LoVo (cell line): Measurements from ENCODE around the gene LYPD6.

Experiments used
- DNase-seq: peaks from one replicate; pipeline ENCODE4 v3.0.0-alpha.2; 2016; ENCODE audit warnings: low spot score

Gene LYPD6

DNA sequence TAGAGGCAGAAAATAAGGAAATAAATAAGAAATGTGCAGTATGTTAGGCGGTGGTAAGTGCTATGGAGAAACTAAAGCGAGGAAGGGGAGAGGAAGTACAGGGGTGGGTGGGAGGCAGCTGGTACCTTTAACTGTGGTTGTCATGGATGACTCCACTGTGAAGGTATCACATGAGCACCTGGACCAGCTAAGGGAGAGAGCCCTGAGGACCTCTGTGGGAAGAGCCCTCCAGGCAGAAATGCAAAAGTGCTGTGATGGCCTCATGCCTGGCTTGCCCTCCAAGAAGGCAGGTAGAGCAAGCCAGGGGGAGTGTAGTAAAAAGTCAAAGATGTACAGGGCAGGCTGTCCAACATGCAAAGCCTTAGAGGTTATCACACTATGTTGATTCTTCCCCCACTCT, 17.9 kb downstream of the LYPD6 start:
- no peak for DNase-seq

DNA sequence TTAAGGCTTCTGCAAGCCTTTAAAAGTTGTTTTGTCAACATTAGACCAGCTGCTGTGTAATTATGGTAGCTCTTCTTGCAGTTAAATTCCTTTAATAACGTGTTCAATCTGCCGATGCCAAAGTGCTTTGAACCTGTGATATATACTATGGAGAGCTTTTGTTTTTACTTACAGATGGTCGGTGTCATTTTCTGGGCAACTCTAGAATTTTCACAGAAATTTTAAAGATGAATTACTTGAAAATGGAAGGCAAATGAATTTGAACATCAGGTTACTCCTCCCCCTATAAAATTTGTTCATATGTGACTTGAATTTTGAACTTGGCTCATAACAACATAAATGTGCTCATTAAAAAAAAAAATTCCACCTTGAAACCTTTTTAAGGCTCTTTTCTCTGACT, 23.0 kb downstream of the LYPD6 start:
- no peak for DNase-seq

DNA sequence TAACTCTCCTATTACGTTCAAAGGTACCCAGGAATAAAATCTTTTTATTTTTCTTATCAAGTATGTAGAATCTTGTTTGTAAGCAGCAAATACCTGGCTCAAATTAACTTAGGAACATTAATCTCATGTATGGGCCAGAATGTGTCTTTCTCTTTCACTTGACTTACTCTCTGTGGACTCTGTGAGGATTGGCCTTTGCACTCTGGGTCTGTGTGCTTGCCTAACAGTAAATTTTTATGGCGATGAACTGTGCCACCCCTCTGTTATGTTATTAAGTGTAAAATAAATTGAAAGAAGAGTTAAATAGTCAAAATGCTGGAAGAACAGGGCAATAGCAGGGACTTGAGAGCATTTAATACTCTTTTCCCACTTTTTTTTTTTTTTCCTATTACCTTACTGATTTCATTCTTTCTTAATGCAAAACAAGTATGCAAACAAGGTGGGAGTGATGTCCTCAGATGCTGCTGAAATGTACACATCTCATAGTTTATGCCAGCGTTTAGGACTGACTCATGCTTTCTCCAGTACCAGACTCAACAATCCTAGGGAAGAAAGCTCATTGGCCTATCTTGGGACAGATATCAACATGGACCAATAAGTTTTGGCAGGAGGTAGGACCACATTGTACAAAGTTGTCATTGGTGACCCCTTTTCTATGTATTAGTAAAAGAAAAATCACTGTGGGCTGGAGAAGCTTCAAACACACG, 25.5 kb downstream of the LYPD6 start:
- DNase-seq, result no peak

DNA sequence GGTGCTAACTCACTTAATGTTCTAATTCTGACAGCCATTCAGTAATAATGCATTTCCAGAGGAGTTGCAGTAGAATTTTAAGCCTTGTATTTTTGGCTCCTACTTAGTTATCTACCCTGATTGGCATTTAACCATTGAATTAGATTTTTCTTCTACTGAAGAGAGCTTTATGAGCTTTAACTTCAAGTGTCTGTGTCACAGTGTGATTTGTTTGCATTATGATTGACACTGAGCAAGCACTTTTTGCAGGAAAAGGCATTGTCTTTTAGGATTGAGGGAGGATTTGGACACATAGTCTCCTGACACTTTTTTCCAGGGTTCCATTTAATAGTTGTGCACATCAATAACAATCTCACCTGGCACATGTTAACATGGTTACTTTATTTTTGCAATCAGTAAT, 26.7 kb downstream of the LYPD6 start:
- DNase-seq, result no peak

DNA sequence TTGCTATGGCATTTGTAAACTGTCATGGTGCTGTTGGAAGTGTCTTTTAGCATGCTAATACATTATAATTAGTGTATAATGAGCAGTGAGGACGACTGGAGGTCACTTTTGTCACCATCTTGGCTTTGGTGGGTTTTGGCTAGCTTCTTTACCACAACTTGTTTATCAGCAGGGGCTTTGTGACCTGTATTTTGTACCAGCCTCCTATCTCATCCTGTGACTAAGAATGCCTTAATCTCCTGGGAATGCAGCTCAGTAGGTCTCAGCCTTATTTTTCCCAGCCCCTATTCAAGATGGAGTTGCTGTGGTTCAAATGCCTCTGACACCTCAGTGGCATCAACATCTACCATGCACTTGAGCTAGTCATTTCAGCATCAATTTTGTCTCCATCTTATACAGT, 29.7 kb downstream of the LYPD6 start:
- DNase-seq, result no peak

DNA sequence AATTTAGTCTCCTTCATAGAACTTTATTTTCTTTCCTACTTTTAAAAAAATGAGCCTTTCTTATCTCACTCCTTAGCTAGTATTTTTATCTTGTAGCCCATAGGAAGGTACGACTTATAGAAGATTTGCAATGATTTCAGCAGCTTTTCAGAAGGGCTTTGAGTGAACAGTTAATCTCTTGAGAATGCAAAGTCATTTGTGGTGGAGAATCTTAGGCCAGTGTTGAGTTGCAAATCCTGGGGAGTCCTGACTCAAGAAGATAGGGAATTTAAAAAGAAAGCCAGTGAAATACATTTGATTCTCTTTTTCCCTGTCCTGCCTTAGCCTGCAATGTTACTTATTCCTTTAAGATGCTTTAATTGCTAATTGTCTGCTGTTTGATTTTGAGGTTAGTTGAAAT, 33.6 kb downstream of the LYPD6 start:
- DNase-seq, result no peak

DNA sequence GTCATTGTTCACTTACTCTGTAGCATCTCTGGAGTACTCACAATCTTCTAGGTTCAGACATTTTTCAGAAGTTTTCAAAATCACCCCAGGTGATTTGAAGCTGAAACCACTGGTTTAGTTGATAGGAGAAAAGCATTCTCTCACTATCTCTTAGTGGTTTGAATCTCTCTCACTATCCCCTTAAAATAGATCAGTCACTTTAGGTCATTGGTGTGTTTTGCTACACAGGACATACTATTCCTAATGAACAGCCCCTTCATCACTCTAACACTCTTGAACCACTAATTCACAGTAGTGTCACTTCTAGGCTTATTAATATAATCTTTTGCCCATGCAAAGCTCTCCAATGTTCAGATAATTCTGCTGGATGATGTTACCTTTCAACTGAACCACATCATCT, 34.5 kb downstream of the LYPD6 start:
- DNase-seq, result no peak

DNA sequence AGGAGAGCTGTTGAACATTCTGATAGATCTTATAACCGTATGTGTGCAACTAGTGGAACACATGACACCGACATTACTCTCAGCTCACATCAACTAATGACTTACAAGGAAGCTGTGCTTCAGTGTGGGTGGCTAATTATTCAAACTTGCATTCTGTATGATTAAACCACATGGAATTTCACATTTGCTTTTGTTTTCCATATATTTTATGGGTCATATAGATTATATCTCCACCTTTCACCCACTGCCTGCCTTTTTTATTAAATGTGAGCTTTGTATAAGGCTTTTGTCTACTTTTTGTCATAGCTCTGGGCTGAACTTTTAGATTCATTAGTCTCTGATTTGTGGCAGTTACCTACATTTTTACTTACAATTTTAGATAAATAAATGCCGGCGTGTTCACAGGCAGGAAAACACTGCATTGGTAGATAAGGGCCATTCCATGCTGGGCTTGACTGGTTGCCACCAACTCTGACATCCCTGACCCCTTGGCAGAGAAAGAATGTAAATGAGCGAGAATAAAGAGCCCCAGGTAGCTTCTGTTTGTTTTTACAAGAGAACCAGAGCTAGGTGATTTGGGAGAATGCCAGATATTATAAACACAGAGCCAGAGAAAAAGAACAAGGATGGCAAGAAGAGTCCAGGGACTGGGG, 35.7 kb downstream of the LYPD6 start:
- peak; percentile 83 for DNase-seq

DNA sequence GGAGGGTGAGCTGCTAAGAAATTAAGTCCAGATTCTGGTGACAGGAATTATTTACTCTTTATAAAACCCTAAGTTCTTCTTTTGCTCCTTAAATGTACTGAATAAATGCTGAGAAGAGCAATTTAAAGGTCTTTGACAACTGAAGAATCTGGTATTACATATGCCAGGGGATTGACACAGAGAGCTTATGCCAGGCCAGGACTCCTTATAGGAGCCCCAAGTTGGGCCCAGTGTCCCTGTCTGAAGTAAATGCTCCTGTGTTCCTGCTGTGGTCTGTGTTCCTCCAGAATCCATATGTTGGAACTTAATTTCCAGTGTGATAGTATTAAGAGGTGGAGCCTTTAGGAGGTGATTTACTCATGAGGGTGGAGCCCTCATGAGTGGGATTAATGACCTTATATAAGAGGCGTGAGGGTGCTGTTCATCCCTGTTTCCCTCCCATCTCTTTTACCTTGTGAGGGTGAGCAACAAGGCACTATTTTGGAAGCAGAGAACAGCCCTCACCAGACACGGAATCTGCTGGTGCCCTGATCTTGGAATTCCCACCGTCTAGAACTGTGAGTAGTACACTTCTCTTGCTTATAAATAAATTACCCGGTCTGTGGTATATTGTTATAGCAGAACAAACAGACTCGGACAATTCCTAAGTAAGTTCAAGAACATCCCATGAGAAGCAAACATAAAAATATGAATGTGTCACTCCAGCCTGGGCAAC, 39.8 kb downstream of the LYPD6 start:
- no peak for DNase-seq

DNA sequence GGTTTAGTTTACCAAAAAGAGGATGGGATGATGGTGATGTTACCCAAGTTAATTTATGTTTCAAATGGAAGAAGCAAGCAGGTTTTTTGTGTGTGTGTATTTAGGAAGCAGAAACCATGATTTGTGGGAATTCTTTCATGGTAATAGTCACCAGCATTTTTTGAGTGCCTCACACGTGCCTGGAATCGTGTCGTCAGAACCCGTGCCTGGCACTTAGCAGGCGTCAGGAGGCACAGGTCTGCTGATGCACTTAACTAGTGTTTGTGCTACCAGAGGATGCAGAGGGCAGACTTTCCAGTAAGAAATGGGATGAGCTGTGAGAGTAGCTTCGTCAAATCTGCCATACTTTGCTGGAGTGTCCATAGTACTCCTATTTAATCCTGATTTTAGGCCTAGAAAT, 41.1 kb downstream of the LYPD6 start:
- no peak for DNase-seq

DNA sequence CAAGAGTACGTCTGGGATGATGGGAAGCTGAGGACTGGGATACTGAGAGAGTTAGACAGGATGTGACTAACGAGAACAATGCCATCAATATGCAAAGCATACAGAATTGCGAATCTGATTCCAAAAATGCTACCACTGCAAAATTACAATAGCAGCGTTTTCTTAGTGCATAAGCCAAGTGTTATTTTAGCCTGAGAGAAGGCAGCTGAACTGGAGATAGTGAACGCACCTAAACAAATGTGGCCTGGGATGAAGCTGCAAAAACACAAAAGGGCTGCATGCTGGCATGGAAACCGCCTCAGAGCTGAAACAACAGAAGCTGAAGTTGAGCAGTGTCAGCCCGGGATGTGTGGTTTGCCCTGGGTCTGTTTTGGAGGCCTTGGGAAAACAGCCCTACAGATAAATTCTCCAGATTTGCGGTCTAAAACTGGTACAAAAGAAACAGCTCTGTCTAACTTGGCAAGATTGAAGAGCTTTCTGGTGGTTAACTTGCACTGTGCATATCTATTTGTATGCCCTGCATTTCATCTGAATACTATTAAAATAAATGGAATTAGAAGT, 45.5 kb downstream of the LYPD6 start:
- no peak for DNase-seq

DNA sequence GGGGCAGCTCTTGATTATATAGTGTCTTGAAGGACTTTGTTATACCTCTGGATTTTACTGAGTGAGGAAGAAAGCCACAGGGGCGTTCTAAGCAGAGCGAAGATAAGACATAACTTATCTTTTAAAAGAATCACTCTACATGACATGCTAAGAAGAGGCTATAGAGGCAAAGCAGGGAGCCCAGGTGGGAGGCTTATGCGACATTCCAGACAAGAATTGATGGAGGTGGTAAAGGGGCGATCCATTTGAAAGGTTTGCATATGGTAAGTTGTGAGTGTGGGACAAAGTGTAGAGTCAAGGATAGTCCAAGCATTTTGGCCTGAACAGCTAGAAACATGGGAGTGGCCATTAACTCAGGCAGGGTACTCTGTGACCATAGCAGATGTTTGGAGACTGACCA, 49.8 kb downstream of the LYPD6 start:
- DNase-seq, result no peak

DNA sequence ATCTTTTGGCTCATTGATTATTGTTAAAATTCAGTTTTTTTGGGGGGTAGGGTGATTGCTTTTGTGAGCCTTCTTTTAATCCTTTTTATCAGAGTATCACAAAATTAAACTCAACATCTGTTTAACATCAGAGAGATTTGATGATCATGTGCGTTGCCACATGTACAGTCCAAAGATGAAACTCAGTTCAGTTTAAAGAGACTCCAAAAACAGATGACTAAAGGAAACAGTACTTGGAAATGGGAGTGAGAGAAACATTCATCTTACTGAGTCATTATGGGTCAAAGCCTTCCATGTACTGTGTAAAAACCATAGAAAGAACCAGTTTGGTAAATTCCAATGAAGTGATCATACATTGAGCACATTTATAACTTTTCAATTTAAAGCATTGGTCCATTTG, 53.0 kb downstream of the LYPD6 start:
- no peak for DNase-seq

DNA sequence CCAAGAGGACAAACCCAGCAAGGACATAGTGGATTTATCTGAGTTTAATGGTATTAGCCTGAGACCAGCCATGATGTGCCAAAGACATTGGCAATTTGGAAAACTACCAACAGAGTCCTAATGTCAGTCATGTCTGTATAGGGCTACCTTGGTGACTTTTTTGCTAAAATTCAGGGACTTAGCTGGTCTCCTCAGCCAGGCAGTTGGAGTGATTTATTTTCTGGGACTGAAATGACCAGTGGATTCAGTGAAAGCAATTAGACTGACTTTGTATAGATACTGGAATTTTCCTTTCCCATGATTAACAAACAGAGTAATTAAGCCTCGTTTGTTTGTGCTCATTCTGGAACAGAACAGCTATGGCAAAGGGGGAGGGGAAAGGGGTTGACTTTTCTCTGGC, 55.0 kb downstream of the LYPD6 start:
- DNase-seq, result no peak

DNA sequence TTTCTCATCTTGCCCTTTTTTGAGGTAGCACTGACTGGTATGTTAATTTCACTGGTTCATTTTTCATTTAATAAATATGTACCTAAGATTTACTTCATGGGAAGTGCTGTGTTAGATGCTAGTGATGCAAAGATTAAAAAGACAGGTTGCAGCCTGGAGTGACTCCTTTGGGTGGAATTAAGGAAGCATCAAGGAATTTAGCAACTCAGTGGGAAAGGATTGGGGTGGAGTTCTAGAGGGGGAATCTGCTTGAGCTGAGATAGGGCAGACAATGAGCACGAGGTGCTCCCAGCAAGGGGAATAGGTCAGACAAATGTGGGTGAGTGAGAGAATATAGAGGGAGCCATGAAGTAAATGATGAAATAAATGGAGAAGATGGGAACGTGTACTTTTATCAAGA, 57.0 kb downstream of the LYPD6 start:
- no peak for DNase-seq

DNA sequence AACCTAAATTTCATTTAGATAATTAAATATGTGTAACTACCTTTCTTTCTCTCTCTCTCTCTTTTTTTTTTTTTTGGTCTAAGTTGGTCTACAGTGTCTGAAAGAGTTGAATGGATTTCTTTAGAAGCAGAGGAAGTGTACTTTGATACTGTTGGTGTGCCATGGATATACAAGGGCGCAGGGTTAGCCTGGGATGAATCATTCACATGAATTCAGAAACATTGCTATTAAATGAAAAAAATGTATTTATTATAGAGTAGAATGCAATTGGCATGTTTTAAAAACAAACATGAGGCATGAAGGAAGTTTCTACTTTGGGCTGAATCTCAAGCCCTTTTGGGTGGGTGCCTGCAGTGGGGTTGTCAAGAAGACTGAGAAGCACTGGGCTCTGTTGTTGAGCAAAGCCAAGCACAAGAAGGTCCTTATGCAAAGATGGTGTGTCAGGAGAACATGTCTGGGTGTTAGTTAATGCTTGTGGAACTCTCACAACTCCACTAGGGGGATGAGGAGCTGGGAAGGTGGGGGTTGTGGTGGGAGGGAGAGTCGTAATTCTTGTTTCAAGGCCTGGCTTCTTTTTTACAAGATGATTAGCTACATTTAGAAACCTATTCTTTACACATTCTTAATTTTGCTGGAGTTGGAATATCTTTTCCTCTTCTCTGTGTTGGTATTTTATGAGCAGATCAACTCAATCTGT, 57.9 kb downstream of the LYPD6 start:
- no peak for DNase-seq

DNA sequence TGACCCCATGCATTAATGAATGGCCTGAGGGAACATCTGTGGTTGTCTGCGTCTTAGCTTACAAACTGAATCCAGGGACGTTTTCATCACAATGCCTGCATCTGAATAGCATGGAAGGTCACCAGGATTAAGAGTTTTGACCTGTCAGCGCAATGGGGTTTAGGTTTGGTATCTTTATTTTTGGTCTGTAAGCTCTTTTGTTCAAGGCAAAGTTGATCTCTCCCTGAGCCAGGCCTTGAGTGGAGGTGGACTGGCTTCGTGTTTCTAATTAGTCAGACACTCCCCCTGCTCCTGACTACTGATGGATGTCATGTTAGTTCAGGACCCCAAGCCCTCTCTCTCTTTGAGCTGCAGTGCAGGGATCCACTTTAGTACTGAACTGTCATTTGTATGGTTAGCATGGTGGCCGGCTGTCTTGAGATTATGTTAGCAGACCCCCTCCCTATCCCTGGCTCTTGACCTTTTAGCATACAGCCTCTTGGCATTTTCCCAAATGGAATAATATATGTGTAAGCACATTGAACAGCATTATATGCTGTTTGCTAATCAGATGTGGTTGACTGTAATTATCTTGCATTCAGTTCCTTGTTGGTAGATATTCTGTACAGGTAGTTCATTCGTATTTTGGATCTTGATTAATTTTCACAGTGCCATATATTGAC, 59.2 kb downstream of the LYPD6 start:
- no peak for DNase-seq

DNA sequence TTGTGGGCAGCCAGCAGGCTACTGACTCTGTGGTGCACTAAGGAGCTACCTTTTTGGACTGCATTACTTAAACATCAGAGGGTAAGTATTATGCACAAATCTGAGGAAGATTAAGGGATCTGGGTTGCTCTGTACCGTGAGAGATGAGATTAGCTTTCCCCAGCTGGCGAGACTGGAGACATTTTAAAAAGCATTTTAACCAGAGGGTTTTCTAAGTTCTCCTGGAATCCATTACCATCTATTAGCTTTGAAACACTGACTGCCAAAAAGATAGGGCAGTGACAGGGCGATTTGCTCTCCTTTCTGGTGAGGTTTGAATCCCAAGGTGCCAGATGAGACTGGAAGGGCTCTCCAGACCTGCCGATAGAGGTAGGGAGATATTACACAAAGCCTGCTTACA, 63.2 kb downstream of the LYPD6 start:
- no peak for DNase-seq

DNA sequence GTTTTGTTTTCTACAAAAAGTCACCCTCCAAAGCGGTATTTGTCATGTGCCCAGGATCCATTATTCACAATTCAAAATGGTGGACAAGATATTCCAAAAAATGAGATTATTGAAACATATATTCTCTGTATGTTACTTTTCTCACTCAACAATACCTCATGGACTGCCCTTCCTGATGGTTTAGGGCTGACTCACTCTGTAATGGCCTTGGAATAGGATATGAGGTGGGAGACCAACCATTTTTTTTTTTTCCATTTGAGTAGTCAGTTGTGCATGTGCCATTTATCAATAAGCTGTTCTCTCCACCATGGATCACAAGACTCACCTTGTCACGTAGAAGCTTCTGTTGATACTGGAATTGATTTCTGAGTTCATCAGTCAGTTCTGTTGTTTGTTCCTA, 64.5 kb downstream of the LYPD6 start:
- DNase-seq, result no peak

DNA sequence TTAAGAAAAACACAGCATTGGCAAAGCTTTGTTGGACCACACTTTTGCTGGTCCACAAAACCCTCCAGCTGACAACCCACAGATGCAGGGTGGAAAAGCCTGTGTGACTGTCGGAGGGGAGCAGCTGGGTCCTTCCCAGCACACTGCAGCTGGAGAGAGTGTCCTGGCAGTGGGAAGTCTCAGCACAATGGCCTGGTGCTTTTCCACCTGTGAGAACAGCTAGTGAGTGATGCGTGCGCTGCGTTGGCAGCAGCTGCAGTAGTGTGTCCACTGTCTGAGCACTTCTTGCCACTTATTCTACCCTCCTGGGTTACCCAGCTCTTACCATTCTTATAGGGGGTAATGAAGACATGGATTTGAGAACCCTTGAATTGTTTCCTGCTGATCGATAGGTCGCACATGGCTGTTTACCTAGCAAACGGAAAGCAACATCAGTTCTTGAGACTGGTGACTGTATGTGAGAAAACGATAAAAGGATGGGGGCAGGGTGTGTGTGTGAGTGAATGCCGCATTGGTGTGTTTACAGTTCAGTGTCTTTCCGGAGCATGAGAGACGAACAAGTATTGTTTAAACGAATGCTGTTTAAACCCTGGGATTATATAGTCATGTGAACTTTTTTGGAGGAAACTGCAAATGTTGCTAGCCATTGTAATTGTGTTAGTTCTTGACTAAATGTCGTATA, 69.7 kb downstream of the LYPD6 start:
- no peak for DNase-seq

DNA sequence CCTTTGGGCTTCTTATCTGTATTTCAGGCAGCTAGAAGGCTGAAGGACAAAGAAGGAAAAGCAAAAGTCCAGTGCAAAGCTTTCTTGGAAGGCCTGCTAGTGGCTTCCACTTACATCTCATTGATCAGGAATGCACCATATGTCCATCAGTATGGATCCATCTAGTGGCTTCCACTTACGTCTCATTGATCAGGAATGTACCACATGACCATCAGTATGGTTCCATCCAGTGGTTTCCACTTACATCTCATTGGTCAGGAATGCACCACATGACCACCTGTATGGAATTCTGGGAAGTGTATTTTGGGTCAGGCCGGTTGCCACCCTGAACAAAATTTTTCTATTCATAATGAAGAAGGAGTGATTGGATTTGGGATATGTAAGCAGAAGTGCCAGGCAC, 70.6 kb downstream of the LYPD6 start:
- DNase-seq, result no peak
